Nephron (organoid): ENCODE results near the gene HOXA2.
A peak's percentile ranks its signal among the peaks of the same experiment; 100 is the strongest.

ENCODE experiments used
- H3K27ac Mint-ChIP-seq, 3 experiments: 2 replicates each; pipeline ENCODE4 v1.8.0; 2020; ENCODE audit warnings: mixed read lengths in 3 of 3, mild to moderate bottlenecking in 2 of 3, moderate library complexity in 1 of 3
- H3K27me3 Mint-ChIP-seq: 2 replicates; pipeline ENCODE4 v1.8.0; 2021; ENCODE audit warnings: low read depth, mild to moderate bottlenecking, moderate library complexity, mixed read lengths
- H3K36me3 Mint-ChIP-seq: 2 replicates; pipeline ENCODE4 v1.8.0; 2020; ENCODE audit warnings: low read depth, mixed read lengths
- H3K4me1 Mint-ChIP-seq: 2 replicates; pipeline ENCODE4 v1.8.0; 2020; ENCODE audit warnings: mixed read lengths
- H3K4me3 Mint-ChIP-seq, 3 experiments: 2 replicates each; pipeline ENCODE4 v1.8.0; 2020; ENCODE audit warnings: mild to moderate bottlenecking in 3 of 3, mixed read lengths in 3 of 3, moderate library complexity in 2 of 3
- H3K9me3 Mint-ChIP-seq: 2 replicates; pipeline ENCODE4 v1.8.0; 2020; ENCODE audit warnings: mixed read lengths
- CTCF ChIP-seq, 3 experiments: fragments of 200-600 bp; sonication (generic); IDR thresholded peaks; one replicate each; pipeline ENCODE4 v1.5.0; 2021; ENCODE audit warnings: antibody characterized with exemption in 3 of 3; ENCODE audit not compliant: unreplicated experiment in 3 of 3

Gene HOXA2

GRCh38 chr7:27128034-27128433, 25.6 kb upstream of the HOXA2 start:
- H3K36me3 Mint-ChIP-seq, result peaks cover 54% of the 10 kb centered on the region
- H3K9me3 Mint-ChIP-seq, result no peaks in the 10 kb centered on the region
- no peak for TF ChIP-seq CTCF (IDR thresholded peaks at IDR 0.05; ENCODE audit: unreplicated experiment in 3 of 3)
- H3K27me3 Mint-ChIP-seq, result peaks cover 5% of the 10 kb centered on the region
- H3K27ac Mint-ChIP-seq, result peak overlapping the region; percentile 98 to 100 (median 99)
- peak overlapping the region; percentile 83 to 87 (median 85) for H3K4me3 Mint-ChIP-seq
- peaks cover 86% of the 10 kb centered on the region for H3K4me1 Mint-ChIP-seq

- Mint-ChIP-seq H3K4me1 (peaks cover 84% of the 10 kb centered on the region), H3K36me3 (peaks cover 66% of the 10 kb centered on the region), H3K9me3 (no peaks in the 10 kb centered on the region), H3K27me3 (peaks cover 5% of the 10 kb centered on the region), H3K27ac (peak overlapping the region; percentile 98 to 100 (median 99)), H3K4me3 (peak overlapping the region; percentile 67 to 91 (median 83))
- TF ChIP-seq CTCF (IDR thresholded peaks at IDR 0.05; ENCODE audit: unreplicated experiment in 3 of 3), result no peak
Measured at GRCh38 chr7:27126596-27127327, 24.3 kb upstream of the HOXA2 start.

DNA sequence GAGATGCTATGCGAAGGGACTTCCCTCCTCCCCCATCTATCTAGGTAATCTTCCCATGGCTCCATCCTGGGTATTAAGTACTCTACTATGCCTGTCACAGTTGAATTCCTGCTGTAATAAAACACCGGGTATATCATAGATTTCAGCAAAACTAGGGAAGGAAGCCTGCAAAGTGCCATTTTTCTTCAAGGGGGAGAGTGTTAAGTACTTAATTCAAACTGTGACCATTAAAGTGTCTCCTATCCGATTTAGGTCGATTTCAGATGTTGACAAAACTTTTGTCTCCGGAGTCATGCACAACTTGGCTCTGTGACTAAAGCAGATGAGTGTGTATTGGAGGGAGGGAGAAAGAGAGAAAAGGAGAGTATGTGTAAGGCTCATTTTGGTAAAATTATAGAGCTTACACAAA, 23.5 kb upstream of the HOXA2 start:
- no peak for TF ChIP-seq CTCF (IDR thresholded peaks at IDR 0.05; ENCODE audit: unreplicated experiment in 3 of 3)
- Mint-ChIP-seq H3K9me3 (no peaks in the 10 kb centered on the region), H3K36me3 (peaks cover 72% of the 10 kb centered on the region), H3K27ac (peak overlapping the region; percentile 98 to 100 (median 99)), H3K27me3 (peaks cover 5% of the 10 kb centered on the region), H3K4me1 (peaks cover 85% of the 10 kb centered on the region), H3K4me3 (peak overlapping the region; percentile 90 to 93 (median 91))

- Mint-ChIP-seq H3K4me1 (peaks cover 94% of the 10 kb centered on the region), H3K9me3 (no peaks in the 10 kb centered on the region), H3K27me3 (peaks cover 5% of the 10 kb centered on the region), H3K4me3 (peak overlapping the region; percentile 90 to 93 (median 91)), H3K36me3 (peaks cover 80% of the 10 kb centered on the region), H3K27ac (peak overlapping the region; percentile 98 to 100 (median 99))
- no peak for TF ChIP-seq CTCF (IDR thresholded peaks at IDR 0.05; ENCODE audit: unreplicated experiment in 3 of 3)
Measured at GRCh38 chr7:27124902-27125689, 22.6 kb upstream of the HOXA2 start.

- no peaks in the 10 kb centered on the region for H3K9me3 Mint-ChIP-seq
- peaks cover 5% of the 10 kb centered on the region for H3K27me3 Mint-ChIP-seq
- TF ChIP-seq CTCF (IDR thresholded peaks at IDR 0.05; ENCODE audit: unreplicated experiment in 3 of 3), result no peak
- peaks cover 87% of the 10 kb centered on the region for H3K36me3 Mint-ChIP-seq
- H3K4me3 Mint-ChIP-seq, result peak overlapping the region; percentile 90 to 93 (median 91)
- peaks cover 98% of the 10 kb centered on the region for H3K4me1 Mint-ChIP-seq
- peak overlapping the region; percentile 98 to 100 (median 99) for H3K27ac Mint-ChIP-seq
Measured at GRCh38 chr7:27124096-27124901, 21.8 kb upstream of the HOXA2 start.
